HG03175 (cell line): ENCODE data around the gene ORMDL1.
"Not testable (repeated sequence)": the region's sequence is repeated elsewhere in the genome, so short reads cannot be mapped to it uniquely, and the experiment has no call there.

Source experiments
- ATAC-seq: cut with Tn5 transposase; IDR thresholded peaks from one replicate; pipeline ENCODE4 v1.9.1; 2021; ENCODE audit warnings: mild to moderate bottlenecking, moderate library complexity; ENCODE audit not compliant: unreplicated experiment

ORMDL1 gene

GRCh38 chr2:189772212-189772611, 11.9 kb downstream of the ORMDL1 start:
- ATAC-seq, result no peak

GRCh38 chr2:189770590-189771322, 13.4 kb downstream of the ORMDL1 start:
- ATAC-seq, result no peak

GRCh38 chr2:189763908-189764661, 20.1 kb downstream of the ORMDL1 start:
- ATAC-seq, result no peak

GRCh38 chr2:189762551-189763298, 21.4 kb downstream of the ORMDL1 start, which contains the start of gene OSGEPL1:
Gene OSGEPL1 (minus strand): TSS chr2:189762792. CDS start chr2:189761640, 1,152 bp downstream.
- ATAC-seq, result peak; percentile 96

- no peak for ATAC-seq
These were observed 21.9 kb downstream of the ORMDL1 start for GRCh38 chr2:189762229-189762550.

- ATAC-seq, result not testable (repeated sequence)
These were observed 24.0 kb downstream of the ORMDL1 start for GRCh38 chr2:189760154-189760553.

- ATAC-seq, result no peak
These were observed 27.7 kb downstream of the ORMDL1 start for GRCh38 chr2:189756311-189756952.

GRCh38 chr2:189751080-189751658, 33.0 kb downstream of the ORMDL1 start:
- ATAC-seq, result peak; percentile 69

GRCh38 chr2:189729430-189729829, 54.7 kb downstream of the ORMDL1 start:
- no peak for ATAC-seq

GRCh38 chr2:189726849-189727248, 57.3 kb downstream of the ORMDL1 start:
- ATAC-seq, result no peak

- ATAC-seq, result no peak
These were observed 57.9 kb downstream of the ORMDL1 start for GRCh38 chr2:189726271-189726670.

GRCh38 chr2:189723192-189723591, 60.9 kb downstream of the ORMDL1 start:
- no peak for ATAC-seq
